Measurements from ENCODE around the gene HYAL2. TPM values are rescaled to one million over a fixed set of nuclear protein-coding genes. Genes with fewer than 3 reads are reported as not detected.

Gene HYAL2, protein sequence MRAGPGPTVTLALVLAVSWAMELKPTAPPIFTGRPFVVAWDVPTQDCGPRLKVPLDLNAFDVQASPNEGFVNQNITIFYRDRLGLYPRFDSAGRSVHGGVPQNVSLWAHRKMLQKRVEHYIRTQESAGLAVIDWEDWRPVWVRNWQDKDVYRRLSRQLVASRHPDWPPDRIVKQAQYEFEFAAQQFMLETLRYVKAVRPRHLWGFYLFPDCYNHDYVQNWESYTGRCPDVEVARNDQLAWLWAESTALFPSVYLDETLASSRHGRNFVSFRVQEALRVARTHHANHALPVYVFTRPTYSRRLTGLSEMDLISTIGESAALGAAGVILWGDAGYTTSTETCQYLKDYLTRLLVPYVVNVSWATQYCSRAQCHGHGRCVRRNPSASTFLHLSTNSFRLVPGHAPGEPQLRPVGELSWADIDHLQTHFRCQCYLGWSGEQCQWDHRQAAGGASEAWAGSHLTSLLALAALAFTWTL
- 10 to 100 TPM in 1 of 2 donors, 1 to 10 TPM in 1; 5.6 to 11.1 TPM for total RNA-seq

DNA sequence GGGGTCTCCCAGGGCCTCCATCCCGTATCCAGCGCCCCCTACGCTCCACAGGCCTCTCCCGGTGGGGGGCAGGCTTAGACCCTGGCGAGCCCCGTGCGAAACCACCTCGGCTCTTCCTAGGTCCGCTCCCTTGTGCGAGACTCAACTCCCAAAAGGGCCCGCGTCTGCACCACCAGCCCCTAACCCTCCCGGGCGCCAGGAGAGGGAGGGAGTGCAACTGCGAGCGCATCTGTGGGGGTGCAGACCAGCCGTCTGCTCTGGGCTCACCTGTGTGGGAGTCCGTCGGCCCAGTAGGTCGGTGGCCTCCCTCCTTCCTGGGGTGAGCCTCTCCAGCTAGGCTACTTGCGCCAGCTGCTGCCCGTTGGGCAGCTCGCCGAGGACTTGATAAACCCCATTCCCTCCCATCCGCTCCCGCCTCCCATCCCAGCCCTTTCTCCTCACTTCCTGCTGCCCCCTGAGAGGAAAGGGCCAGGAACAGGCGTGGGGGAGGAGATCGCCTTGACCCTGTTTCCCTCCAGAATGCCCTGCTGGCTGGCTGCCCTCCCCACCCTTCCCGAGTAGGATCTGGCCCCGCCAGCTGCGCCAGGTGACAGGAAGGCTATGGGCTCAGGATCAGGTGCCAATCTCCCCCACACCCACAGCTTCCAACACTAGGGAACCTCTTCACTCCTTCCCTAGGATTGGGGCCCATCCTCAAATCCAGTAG lies at the start of gene HYAL2:
TSS of gene HYAL2 (minus strand) at position 360 of the 706 bp plus-strand sequence. CDS start 2,256 bp downstream, outside the sequence.
- Mint-ChIP-seq H3K36me3 (no peaks in the 10 kb centered on the region), H3K9me3 (no peaks in the 10 kb centered on the region), H3K4me3 (peak within 1 kb of the TSS; percentile 75), H3K27me3 (no peaks in the 10 kb centered on the region), H3K27ac (peak within 1 kb of the TSS; percentile 84 to 90), H3K4me1 (ENCODE audit: low read depth in 2 of 2) (peaks cover 15 to 33% of the 10 kb centered on the region in 2 donors)
- ATAC-seq (no peak), DNase-seq (ENCODE audit: low spot score) (no peak)

DNA sequence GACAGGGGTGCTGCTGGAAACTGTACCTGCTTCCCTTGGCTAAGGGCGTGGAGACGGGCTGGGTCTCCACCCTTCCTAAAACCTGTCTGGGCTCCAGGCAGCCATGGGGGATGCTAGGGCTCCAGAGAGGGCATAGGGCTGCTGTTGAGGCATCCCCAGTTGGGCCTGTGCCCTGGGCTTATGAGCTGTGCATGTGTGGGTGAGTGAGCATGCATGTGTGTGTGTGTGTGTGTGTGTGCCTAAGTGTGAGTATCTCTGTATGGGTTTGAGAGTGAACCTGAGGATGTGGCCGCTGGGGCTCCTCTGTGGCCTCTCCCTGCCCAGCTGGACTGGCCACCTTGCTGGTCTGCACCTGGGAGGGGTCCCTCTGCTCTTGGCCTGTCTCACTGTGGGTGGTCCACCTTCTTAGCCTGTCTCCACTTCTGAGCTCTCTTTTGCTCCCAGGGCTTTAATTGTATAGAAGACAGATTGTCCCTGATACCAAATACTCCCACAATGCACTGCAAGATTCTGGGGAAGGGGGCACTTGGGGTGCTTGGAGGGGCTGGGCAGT lies 48.7 kb upstream of the HYAL2 start:
- Mint-ChIP-seq H3K4me3 (no peak overlapping the region), H3K27me3 (peaks cover 0 to 2% of the 10 kb centered on the region in 2 donors), H3K27ac (no peak overlapping the region), H3K4me1 (ENCODE audit: low read depth in 2 of 2) (peaks cover 0 to 10% of the 10 kb centered on the region in 2 donors), H3K9me3 (no peaks in the 10 kb centered on the region), H3K36me3 (no peaks in the 10 kb centered on the region)
- DNase-seq (ENCODE audit: low spot score) (no peak), ATAC-seq (no peak)

DNA sequence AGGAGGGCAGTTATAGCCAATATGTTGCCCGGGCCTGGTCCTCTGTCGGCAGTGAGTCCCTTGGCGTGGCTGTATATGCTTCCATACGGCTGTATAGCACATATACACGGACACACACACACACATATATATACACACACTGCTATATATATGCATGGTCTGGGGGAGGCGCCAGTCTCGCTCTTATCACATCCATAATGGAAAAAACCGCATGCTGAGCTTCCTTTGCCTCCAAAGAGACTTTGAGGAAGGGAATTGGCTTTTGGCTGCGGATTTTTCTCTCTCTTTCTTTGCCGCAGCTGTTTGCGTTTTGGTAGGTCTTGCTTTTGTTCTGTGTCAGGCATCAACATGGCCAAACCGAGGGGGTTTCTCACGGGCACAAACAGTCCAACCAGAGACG lies 48.0 kb upstream of the HYAL2 start:
- Mint-ChIP-seq H3K27ac (no peak overlapping the region), H3K4me3 (no peak overlapping the region), H3K9me3 (no peaks in the 10 kb centered on the region), H3K27me3 (peaks cover 0 to 2% of the 10 kb centered on the region in 2 donors), H3K36me3 (no peaks in the 10 kb centered on the region), H3K4me1 (ENCODE audit: low read depth in 2 of 2) (peaks cover 0 to 10% of the 10 kb centered on the region in 2 donors)
- DNase-seq (ENCODE audit: low spot score) (no peak), ATAC-seq (no peak)

DNA sequence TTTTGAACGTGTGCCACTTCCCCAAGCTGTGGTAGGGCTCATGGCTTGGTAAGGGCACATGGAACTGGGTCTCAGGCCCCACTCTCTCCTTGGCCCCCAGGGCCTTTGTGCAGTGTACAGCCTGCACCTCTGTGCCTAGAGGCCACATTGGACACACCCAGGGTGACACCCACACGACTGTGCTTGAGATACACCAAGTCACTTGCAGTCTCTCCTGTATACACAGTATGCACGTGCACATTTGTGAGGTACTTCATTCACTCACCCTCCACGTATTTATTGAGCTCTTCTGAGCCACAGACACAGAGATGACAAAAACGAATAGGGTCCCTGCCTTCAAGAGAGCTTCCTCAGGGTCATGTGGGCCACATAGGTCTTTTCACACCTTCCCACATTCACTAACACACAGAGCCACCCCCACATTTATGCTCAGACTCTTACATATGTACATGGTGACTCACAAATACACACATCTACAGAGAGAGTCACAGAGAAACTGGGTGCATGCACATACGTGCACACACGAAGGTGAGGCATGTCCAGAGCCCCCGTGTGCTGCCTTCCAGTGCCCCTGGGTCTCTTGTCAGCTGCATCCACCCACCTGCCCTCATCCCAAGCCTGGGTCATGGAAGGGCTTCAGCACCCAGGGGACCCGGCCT lies 46.6 kb upstream of the HYAL2 start:
- peak overlapping the region in 1 of 2 donors; percentile 31 for H3K27ac Mint-ChIP-seq
- peaks cover 0 to 2% of the 10 kb centered on the region in 2 donors for H3K27me3 Mint-ChIP-seq
- H3K4me1 Mint-ChIP-seq (ENCODE audit: low read depth in 2 of 2), result peaks cover 0 to 10% of the 10 kb centered on the region in 2 donors
- DNase-seq (ENCODE audit: low spot score) (no peak), ATAC-seq (no peak)
- H3K4me3 Mint-ChIP-seq, result no peak overlapping the region
- no peaks in the 10 kb centered on the region for H3K9me3 Mint-ChIP-seq
- no peaks in the 10 kb centered on the region for H3K36me3 Mint-ChIP-seq

DNA sequence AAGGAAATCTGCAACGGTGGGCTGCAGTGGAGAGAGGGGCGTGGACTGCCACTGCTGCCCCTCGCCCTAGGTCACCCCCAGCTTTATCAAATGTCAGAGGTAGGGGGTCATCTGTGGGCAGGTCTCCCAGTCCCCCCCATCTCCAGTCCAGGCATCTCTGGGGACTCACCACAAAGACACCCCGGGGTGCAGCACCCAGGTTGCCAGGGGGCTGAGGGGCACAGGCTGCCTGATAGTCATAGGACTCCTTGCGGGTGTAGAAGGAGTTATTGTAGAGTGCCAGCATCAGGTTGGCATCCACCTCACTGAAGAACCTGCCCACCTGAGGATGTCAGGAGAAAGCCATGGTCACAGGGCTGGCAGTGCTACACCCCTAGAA lies 43.3 kb upstream of the HYAL2 start:
- Mint-ChIP-seq H3K27me3 (no peaks in the 10 kb centered on the region), H3K4me1 (ENCODE audit: low read depth in 2 of 2) (peaks cover 0 to 5% of the 10 kb centered on the region in 2 donors), H3K27ac (peak overlapping the region; percentile 33 to 37), H3K4me3 (peak overlapping the region; percentile 73), H3K9me3 (no peaks in the 10 kb centered on the region), H3K36me3 (no peaks in the 10 kb centered on the region)
- DNase-seq (ENCODE audit: low spot score), result no peak
- no peak for ATAC-seq

DNA sequence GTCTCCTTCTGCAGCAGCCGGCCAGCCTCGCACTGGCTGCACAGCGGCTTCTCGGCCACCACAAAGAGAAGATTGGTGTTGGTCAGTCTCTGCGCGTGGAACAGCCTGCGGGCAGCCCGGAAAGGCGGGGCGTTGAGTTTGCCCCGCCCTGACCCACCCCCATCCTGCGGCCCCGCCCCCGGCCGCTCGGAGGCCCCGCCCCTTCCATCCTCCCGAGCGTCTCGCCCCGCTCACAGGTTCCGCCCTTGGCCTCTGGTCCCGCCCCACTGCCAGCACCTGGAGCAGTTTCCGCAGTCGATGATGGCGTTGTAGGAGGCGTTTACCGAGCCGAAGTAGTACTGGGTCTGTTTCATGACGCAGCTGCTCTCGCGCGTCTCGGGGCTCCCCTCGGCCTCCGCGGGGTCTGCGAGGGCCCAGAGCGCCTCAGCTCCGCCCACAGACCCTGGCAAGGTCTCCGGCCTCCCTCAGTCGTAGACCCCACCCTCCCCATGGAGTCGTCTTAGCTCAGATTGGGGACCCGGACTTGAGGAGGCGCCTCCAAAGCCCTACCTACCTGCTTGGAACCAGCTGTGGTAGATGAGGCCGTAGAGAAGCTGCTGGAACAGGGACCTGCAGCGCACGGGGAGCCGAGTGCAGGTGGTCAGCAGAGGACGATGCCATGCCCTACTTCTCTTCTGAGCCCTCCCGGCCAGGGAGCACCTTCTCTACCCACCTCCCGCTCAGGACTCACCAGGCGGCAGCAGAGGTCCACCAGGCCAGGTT lies 42.7 kb upstream of the HYAL2 start:
- peak; percentile 95 to 96 for ATAC-seq
- no peaks in the 10 kb centered on the region for H3K9me3 Mint-ChIP-seq
- peak; percentile 92 for DNase-seq (ENCODE audit: low spot score)
- H3K27me3 Mint-ChIP-seq, result no peaks in the 10 kb centered on the region
- H3K36me3 Mint-ChIP-seq, result no peaks in the 10 kb centered on the region
- H3K4me1 Mint-ChIP-seq (ENCODE audit: low read depth in 2 of 2), result peaks cover 0 to 5% of the 10 kb centered on the region in 2 donors
- H3K27ac Mint-ChIP-seq, result peak overlapping the region; percentile 33 to 37
- peak overlapping the region; percentile 73 for H3K4me3 Mint-ChIP-seq

DNA sequence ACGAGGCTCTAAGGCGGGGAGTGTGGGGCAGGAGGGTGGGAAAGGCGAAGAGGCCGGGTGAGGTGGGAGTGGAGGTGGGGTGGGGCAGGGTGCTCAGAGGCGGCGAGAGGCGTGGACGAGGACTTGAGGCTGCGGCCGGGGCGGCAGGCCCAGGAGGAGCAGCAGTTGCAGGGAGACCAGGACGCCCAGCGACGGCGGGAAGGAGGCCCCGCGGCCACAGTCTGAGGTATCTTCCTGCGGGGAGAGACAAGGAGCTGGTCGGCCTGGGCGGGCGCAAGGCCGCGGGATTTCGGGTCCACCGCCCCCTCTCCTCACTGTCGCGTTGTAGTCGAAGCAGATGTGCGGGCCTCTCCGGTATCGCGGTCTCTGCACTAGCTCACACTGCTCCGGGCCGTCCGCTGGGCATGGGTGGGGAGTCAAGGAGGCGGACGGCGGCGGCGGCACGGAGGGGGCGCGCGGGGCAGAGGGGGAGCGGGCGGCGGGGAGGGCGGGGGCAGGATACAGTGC lies 42.1 kb upstream of the HYAL2 start:
- H3K36me3 Mint-ChIP-seq, result no peaks in the 10 kb centered on the region
- no peaks in the 10 kb centered on the region for H3K9me3 Mint-ChIP-seq
- H3K27ac Mint-ChIP-seq, result peak overlapping the region in 1 of 2 donors; percentile 29
- H3K4me3 Mint-ChIP-seq, result peak overlapping the region; percentile 73
- peaks cover 5 to 10% of the 10 kb centered on the region in 2 donors for H3K4me1 Mint-ChIP-seq (ENCODE audit: low read depth in 2 of 2)
- peak; percentile 43 to 54 for ATAC-seq
- H3K27me3 Mint-ChIP-seq, result no peaks in the 10 kb centered on the region
- no peak for DNase-seq (ENCODE audit: low spot score)

DNA sequence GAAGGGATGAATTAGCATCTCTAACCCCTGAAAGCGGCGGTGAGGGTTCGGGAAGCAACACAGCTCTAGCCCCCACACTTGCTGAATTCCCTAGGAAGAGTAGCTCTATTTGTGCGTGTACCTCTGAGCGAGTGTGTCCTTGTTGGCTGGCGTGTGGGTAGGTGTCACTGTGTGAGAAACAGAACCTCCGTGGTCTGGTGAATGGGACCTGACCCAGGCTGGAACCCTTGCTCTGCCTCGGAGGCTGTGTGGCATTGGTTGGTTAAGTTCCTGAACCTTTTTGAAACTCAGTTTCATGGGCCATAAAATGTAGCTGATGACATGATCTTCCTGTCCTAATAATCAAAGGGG lies 37.2 kb upstream of the HYAL2 start:
- Mint-ChIP-seq H3K4me3 (peak overlapping the region; percentile 96), H3K27me3 (no peaks in the 10 kb centered on the region), H3K9me3 (no peaks in the 10 kb centered on the region), H3K27ac (peak overlapping the region; percentile 79 to 94), H3K36me3 (peaks cover 8% of the 10 kb centered on the region), H3K4me1 (ENCODE audit: low read depth in 2 of 2) (peaks cover 31 to 43% of the 10 kb centered on the region in 2 donors)
- ATAC-seq, result peak in 1 of 2 donors; percentile 2
- no peak for DNase-seq (ENCODE audit: low spot score)

DNA sequence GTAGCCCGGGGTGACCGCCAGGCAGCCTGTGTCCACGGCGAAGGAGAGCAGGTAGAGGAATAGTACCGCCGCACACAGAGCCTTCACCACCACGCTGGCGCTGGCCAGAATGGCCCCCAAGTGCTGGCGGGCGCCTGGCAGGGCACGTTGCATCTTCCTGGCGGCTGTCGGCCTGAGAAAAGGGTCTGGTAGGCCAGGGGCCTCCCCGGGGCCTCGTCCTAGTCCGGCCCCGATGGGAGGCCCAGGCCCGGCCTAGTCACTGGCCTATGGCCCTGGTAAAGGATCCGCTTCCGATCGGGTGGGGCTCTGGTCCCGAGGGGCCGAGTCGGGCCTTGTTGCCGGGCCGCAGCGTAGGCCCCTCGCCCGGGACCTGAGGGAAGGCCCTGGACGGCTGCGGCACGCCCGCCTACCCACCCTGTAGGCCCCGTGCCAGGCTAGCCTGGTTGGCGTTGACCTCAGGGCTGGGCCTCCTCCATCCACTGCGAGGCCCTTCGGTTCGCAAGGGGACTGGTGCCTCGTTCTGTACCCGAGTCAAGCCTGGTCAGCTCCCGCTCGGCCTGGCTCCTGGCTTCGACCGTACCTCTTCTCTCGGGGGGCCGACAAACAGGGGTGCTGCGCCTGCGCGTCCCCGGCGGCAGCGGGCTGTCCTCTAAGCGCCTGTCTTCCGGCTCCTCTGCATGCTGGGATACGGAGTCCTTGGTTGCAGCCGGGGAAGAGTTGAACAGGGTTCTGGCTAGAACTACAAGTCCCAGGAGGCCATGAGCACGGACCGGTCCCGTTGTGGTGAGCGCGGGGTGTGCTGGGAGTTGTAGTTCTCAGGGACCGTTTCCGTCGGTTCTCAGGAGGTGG lies 36.6 kb upstream of the HYAL2 start, which contains the start of gene TMEM115:
TSS of gene TMEM115 (minus strand) at position 611 of the 849 bp plus-strand sequence. CDS start at position 153, 458 bp downstream.
- peak within 1 kb of the TSS; percentile 79 to 94 for H3K27ac Mint-ChIP-seq
- no peaks in the 10 kb centered on the region for H3K27me3 Mint-ChIP-seq
- H3K4me3 Mint-ChIP-seq, result peak within 1 kb of the TSS; percentile 97
- ATAC-seq (peak; percentile 100), DNase-seq (ENCODE audit: low spot score) (peak; percentile 97)
- H3K36me3 Mint-ChIP-seq, result peaks cover 12% of the 10 kb centered on the region
- no peaks in the 10 kb centered on the region for H3K9me3 Mint-ChIP-seq
- peaks cover 31 to 48% of the 10 kb centered on the region in 2 donors for H3K4me1 Mint-ChIP-seq (ENCODE audit: low read depth in 2 of 2)

DNA sequence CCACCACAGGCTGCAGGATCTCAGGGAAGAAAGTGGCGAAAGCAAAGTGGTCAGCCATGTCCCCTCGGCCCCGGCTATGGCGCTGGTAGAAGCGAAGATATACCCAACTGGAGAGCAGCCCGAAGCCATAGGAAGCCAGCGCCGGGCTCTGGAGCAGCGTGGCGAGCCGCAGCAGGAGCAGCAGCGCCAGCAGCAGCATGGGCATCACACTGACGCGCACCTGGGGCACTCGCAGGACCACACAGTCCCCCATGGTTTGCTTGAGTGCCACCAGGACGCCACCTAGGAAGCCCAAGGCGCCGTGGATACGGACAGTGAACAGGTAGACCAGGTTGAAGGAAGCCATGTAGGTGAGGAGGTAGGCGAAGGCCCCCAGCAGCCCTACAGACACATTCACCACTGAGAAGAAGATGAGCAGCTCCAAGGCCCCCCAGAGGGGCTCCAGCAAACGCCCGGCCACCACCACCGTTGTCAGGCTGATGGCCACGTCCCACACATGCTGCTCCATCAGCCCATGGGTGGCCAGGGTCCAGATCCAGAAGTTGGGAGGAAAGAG lies 35.9 kb upstream of the HYAL2 start:
- Mint-ChIP-seq H3K4me1 (ENCODE audit: low read depth in 2 of 2) (peaks cover 31 to 49% of the 10 kb centered on the region in 2 donors), H3K9me3 (no peaks in the 10 kb centered on the region), H3K4me3 (peak overlapping the region; percentile 97), H3K27me3 (no peaks in the 10 kb centered on the region), H3K27ac (peak overlapping the region; percentile 79 to 94), H3K36me3 (peaks cover 14% of the 10 kb centered on the region)
- no peak for DNase-seq (ENCODE audit: low spot score)
- ATAC-seq, result no peak

DNA sequence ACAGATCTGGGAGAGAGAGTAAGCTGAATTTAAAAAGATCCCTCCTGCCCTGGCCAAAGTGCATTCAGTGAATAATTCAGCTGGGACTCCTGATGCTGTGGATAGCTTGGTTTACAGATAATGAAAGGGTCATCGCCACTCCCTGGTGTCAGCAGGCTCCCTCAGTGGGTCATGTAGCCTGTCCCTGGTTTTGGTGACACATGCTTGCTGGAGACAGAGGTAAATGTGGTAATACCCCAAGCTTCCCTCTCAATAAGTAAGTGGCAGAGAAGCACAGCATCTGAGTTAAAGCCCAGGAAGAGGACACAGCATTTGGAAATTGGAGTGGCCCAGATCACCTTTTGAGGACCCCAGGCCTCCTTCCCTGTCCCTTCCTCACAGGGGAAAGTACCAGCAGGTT lies 34.9 kb upstream of the HYAL2 start:
- H3K27ac Mint-ChIP-seq, result peak overlapping the region; percentile 79 to 94
- H3K9me3 Mint-ChIP-seq, result no peaks in the 10 kb centered on the region
- no peak for ATAC-seq
- no peak for DNase-seq (ENCODE audit: low spot score)
- no peaks in the 10 kb centered on the region for H3K27me3 Mint-ChIP-seq
- peak overlapping the region; percentile 97 for H3K4me3 Mint-ChIP-seq
- peaks cover 14% of the 10 kb centered on the region for H3K36me3 Mint-ChIP-seq
- H3K4me1 Mint-ChIP-seq (ENCODE audit: low read depth in 2 of 2), result peaks cover 31 to 46% of the 10 kb centered on the region in 2 donors

DNA sequence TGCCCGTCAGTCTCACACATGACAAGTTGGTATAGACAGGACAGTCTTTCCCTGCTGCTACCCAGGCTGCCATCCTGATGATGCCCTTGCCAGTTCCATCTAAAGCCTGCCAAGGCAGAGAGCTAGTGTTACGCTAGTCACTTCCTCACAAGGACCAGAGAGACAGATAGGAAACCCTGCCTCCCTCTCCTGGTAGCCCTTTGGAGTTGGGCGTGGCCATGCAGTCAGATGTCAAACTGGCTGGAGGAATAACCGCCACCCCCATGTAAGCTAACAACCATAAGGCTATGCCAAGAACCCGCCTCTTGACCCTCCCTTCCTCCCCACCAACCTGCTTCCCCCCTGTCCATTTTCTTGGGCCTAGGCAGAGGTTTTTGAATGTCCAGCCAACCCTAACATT lies 34.0 kb upstream of the HYAL2 start:
- Mint-ChIP-seq H3K27ac (peak overlapping the region in 1 of 2 donors; percentile 94), H3K27me3 (no peaks in the 10 kb centered on the region), H3K4me1 (ENCODE audit: low read depth in 2 of 2) (peaks cover 31 to 48% of the 10 kb centered on the region in 2 donors), H3K4me3 (peak overlapping the region; percentile 97), H3K9me3 (no peaks in the 10 kb centered on the region), H3K36me3 (peaks cover 14% of the 10 kb centered on the region)
- no peak for ATAC-seq
- DNase-seq (ENCODE audit: low spot score), result no peak

All from natural killer cell treated with Interleukin-12 subunit alpha and Interleukin-12 subunit beta and Interleukin-15 and Interleukin-18, amount 100 ng/mL, for 72 hours (primary cell).